OCI-M2 (cell line): Measurements from ENCODE around the gene MYO1D.
A peak's percentile ranks its signal among the peaks of the same experiment; 100 is the strongest.

Source experiments
- DNase-seq: peaks from one replicate; lab custom pipeline; 2025; ENCODE audit not compliant: unreplicated experiment; lab: John Stamatoyannopoulos, UW

Gene MYO1D

GRCh38 chr17:32859857-32860525 is 16.9 kb downstream of the MYO1D start:
- DNase-seq, result peak; percentile 32

GRCh38 chr17:32855620-32856019 is 21.3 kb downstream of the MYO1D start:
- DNase-seq, result no peak

DNA sequence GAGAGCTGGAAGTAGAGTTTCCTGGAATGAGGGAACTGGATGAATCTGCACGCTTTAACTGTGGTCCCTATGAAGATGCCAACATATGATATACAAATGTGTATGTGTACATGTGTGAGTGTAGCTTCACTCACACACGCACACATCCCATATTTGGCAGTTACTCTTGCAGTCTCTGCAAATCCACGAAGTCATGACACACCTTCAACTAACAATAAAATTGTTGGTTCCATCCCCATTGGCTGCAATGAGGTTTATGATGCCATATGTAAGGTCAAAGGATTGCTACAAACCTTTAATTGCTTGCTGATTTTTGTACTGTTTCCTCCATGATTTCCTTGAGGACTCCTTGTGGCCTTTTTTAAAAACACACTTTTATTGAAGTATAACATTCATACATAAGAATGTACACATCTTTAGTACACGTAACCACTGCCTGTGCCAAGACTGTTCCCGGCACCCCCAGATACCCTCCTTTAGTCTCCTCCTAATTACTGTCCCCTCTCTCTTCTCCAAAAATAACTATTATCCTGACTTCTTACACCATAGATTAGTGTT is 22.0 kb downstream of the MYO1D start:
- no peak for DNase-seq

DNA sequence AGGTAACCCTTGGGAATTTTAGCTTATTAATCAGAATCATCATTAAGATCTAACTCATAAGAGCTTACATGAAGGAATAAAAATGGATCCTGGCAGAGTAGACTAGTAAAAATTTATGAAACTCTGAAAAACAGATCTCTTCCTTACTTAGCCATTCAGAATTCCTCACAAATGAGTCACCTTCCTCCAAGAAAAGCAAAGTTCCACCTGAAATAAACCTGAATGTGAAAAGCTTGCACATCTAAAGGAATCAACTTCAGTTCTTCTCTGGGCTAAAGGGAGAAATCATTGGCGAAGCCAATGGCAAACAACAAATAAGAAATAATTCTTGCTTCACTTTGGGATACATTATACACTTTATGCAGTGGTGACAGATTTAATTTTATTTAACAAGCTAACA is 22.7 kb downstream of the MYO1D start:
- DNase-seq, result no peak

DNA sequence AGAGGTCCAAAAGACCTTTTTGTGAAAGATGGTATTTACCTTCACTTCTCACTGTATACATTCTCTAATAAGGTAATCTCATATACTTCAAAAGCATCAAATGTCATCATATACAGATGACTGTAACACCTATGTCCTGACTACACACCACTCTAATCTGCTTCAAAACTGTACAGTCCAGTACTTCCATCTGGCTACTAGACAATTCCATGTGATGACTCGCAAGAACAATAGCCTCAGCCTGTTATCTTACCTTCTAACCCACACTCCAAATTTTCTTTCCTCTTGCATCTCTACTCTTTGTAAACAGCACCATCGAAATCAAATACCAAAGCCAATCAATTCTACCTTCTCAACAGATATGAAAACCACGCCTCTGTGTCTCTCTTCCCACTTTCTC is 24.1 kb downstream of the MYO1D start:
- DNase-seq, result no peak

DNA sequence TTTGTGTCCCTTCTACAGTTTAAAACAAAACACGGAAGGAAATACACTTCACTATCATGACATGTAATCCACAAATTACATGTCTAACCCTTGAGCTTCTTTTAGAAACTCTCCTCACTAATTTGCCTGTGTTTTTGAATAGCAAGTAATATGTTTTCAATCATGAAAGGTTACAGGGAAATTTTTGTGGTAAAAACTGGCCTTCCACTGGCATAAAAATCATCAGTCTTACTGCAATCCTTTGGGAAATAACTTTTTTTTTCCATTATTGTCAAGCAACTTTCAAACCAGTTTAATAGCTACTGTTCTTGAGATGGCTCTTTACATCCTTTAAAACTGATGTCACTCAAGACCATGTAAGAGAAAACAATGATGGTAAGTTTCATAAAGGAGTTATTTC is 27.0 kb downstream of the MYO1D start:
- DNase-seq, result no peak

GRCh38 chr17:32847977-32848376 is 28.9 kb downstream of the MYO1D start:
- no peak for DNase-seq

DNA sequence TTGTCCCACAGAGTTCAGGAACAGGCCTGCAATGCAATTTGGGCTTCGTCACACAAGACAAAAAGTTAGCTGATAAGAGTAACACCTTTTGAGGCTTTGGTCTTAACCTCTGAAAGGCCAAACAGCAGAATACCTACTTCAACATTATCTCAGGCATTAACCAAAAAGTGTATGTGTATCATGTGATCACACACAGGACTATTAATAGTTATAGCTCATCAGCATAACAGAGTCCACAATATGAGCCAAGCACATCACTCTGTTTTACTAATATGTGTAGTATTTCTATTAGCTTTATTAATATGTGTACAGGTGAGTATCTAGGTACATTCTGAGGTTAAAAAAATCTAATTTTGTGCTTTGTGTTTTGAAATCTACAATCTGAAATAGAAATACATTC is 30.8 kb downstream of the MYO1D start:
- no peak for DNase-seq

DNA sequence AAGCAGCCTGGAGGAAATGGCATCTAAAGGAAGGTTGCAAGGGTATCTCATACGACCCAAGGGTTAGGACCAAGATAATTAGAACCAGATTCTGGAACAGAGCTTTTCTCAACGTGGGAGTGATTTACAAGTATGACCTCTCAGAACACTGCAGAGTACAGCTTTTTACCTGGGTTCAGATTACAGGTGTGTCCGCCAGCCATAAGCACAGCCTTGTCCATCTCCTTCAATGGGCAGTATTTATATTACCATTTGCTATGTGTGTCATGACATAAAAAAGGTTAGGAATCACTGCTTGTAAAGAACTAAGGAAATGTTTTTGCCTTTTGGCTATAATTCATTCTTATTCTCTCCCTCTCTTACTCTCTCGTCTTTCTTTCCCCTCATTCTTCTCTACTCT is 36.7 kb downstream of the MYO1D start:
- no peak for DNase-seq

GRCh38 chr17:32836527-32836926 is 40.4 kb downstream of the MYO1D start:
- DNase-seq, result no peak

DNA sequence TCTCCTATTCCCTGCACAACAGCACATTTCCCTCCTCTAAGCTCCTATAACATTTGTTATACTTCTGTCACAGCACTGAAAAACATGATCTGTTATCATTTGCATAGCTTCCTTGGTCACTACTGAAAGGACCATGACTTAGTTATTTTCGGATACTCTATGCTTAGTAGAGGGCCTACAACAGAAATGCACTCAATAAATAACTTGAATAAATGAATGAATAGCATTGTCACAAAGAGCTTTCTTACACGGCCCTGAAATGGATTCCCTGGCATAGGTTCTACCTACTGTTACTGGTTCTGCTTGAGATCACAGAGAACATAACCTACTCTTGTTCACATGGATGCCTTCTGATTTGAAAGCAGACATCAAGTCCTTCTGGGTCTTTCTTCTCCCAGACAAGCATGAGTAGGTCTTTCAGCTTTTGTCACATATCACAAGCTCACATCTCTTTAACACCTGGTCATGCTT is 41.6 kb downstream of the MYO1D start:
- no peak for DNase-seq

GRCh38 chr17:32834104-32834503 is 42.8 kb downstream of the MYO1D start:
- no peak for DNase-seq

DNA sequence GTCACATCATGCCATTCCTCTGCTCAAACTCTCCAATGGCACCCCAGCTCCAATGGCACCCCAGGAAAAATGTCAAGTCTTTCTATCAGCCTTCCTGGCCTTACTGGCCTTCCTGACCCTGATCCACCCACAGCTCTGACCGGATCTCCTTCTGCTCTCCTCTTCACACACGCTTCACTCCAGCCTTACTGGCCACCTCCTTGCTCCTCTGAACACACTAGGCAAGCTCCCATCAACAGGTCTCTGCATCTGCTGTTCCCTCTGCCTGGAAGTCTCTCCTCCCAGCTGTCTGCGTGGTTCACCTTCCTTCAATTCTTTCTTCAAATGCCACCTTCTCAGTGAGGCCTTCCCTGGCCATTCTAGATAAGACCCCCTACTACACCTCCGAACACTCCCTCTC is 43.4 kb downstream of the MYO1D start:
- DNase-seq, result no peak

DNA sequence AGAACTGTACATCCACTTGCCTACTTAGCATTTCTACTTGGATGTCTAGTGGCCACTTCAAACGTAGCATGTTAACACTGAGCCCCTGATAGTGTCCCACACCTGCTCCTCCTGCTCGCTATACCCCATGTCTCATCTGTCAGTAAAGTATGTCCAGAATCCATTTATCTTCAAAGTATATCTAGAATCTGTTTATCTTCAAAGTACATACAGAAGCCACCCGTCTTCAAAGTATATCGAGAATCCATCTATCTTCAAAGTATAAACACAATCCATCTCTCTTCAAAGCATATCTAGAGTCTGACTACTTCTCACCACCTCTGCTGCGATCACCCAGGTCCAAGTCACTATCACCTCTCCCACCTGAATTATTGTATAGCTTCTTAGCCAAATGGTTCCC is 43.8 kb downstream of the MYO1D start:
- DNase-seq, result no peak

DNA sequence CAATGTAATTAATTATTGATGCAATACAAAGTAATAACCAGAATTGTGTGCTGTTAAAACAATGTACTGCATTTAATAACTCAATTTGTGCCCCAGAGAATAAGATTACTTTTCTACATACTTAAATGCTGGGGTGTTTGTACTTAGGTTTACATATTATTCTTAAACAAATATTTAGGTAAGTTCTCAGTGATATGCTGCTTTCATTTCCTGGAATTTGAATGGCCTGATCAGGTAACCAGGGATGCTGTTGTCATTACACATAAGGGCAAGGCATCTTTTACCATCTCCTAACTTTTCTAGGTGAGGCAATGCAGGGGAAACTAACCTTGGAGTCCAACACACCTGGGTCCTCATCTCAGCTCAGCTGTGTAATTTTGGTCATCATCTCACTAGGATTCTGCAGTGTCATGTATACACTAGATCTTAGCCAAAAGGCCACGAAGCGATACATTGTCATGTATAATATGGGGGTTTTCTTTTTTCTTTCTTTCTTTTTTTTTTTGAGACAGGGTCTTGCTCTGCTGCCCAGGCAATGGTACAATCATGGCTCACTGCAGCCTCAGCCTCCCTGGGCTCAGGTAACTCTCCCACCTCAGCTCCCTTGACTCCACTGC is 45.2 kb downstream of the MYO1D start:
- no peak for DNase-seq

DNA sequence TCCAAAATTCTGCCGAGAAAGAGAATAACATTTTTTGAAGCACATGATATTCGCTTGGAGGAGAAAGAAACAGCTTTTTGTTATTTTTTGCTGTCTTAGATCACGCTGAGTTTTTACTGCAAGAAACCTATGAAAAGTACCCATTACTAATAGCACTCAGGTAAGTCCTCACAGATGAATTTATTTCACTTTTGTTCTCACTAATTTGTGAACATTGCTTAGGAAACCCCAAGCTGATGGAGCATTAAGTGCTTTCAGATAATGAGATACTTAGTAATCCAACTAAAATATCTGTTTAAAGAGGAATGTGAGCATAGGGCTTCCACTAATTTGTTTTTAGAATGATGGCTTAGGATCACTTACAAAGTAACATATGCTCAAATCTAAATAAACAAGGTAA is 45.7 kb downstream of the MYO1D start:
- DNase-seq, result no peak

DNA sequence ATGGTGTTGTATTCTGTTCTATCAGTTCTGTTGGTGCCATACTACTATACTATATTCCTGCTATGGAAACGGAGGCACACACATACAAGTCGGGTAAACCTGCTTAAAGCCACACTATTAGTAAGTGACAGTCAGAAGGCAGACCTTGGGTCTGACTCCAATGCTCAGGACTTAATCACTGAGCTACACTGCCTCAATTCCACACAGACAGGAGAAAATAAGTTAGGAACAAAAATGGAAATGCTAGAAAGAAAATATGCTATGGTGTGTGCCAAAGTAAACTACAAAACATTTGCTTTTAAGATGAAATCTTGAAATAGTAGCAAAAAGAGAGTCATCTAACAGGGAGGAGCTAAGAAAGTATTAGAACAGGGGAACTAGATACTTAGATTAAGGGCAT is 48.1 kb downstream of the MYO1D start:
- DNase-seq, result no peak

GRCh38 chr17:32827227-32827626 is 49.7 kb downstream of the MYO1D start:
- DNase-seq, result no peak

- DNase-seq, result no peak
Observed at GRCh38 chr17:32826076-32826475, 50.8 kb downstream of the MYO1D start.

DNA sequence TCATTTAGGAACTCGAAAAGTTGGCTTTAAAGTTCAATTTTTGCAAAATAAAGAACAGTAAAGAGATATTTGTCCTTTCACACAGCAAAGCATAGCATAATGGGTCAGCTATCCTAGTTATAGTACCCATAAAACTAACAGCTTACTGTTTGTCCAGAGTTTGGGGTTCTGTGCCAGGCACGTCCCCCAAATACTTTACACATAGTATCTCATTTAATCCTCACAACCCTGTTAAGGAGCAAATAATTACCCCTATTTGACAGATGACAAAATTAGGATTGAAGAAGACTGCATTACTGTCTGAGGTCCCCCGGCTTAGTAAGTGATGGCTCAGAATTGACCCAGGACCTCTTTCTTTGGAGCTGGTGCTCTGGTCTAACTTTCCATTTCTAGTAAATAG is 52.6 kb downstream of the MYO1D start:
- DNase-seq, result no peak

DNA sequence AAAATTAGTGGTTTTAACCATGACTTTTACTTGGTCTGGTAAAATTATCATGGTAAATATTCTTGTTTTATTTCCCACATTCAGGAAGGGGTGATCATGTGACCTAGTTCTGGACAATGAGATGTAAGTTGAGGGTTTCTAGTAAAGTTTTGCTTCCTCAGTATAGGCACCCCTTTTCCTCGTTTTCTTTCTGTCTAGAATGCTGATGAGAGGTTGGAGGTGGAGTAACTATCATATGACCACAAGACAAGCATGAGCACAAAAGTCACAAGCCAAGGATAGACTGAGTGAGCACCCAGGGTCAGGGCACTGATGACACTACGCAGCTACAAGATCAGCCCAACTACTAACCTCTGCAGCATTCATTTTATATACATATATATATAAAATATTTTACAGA is 53.9 kb downstream of the MYO1D start:
- DNase-seq, result no peak
